B cell (primary cell): ENCODE measurements around the gene STK17B. TPM values are rescaled to one million over a fixed set of nuclear protein-coding genes. Genes with fewer than 3 reads are reported as not detected.
A peak's percentile ranks its signal among the peaks of the same experiment; 100 is the strongest.

Experiments used
- ATAC-seq: fragments of 200-7000 bp; cut with Tn5 transposase; one replicate; pipeline ENCODE4 v1.10.0; 2021; ENCODE audit warnings: low read depth, mild to moderate bottlenecking, moderate number of reproducible peaks, moderate library complexity
- CTCF ChIA-PET: fragments of 350-600 bp; sonication (Branson Sonifier 250); formaldehyde crosslinking; loops from one replicate; lab custom pipeline; 2021; ENCODE audit warnings: antibody characterized with exemption, inconsistent platforms; lab: Charles Lee
- POLR2A ChIA-PET: fragments of 350-600 bp; sonication (Branson Sonifier 250); formaldehyde crosslinking; loops from one replicate; lab custom pipeline; 2021; ENCODE audit warnings: antibody characterized with exemption; lab: Charles Lee
- DNase-seq: peaks from one replicate; pipeline ENCODE4 v3.0.0; 2013
- H2AFZ ChIP-seq: 2 replicates; pipeline ENCODE4 v1.6.1; 2012; ENCODE audit warnings: mild to moderate bottlenecking, low read depth, low read length; ENCODE audit not compliant: insufficient read depth, poor library complexity, severe bottlenecking
- H3K27ac ChIP-seq, 2 donors: 1 replicate in 1 of 2; 2 replicates in 1 of 2; pipeline ENCODE4 v1.5.1; 2012 to 2013; ENCODE audit warnings: low read length in 2 of 2, mild to moderate bottlenecking in 2 of 2, moderate library complexity in 1 of 2
- H3K27me3 ChIP-seq, 4 experiments: fragments of 200-600 bp in 1 of 4; sonication (generic) in 1 of 4; replicated peaks in 1 of 4; 1 replicate in 2 of 4; 2 replicates in 2 of 4; pipeline versions ENCODE4 v1.6.1 to v1.7.0; 2013 to 2016; ENCODE audit warnings: low read length in 3 of 4, mild to moderate bottlenecking in 2 of 4, mixed read lengths in 1 of 4, moderate library complexity in 1 of 4; ENCODE audit not compliant: insufficient read depth in 4 of 4, control insufficient read depth in 3 of 4; ENCODE audit errors: control extremely low read depth in 1 of 4
- H3K36me3 ChIP-seq, 2 experiments: replicated peaks in 1 of 2; 1 replicate in 1 of 2; 2 replicates in 1 of 2; pipeline versions ENCODE4 v1.6.1 to v1.7.1; 2013; ENCODE audit warnings: low read length in 1 of 2; ENCODE audit not compliant: insufficient read depth in 2 of 2, control insufficient read depth in 1 of 2; ENCODE audit errors: control extremely low read depth in 1 of 2, extremely low read depth in 1 of 2
- H3K4me1 ChIP-seq, 2 donors: fragments of 200-600 bp in 1 of 2; sonication (generic) in 1 of 2; 1 replicate in 1 of 2; 2 replicates in 1 of 2; pipeline versions ENCODE4 v1.5.1 to v1.6.1; 2013 to 2017; ENCODE audit warnings: low read length in 2 of 2; ENCODE audit not compliant: control insufficient read depth in 2 of 2, insufficient read depth in 2 of 2
- H3K4me2 ChIP-seq: replicated peaks from 2 replicates; pipeline ENCODE3; 2012; ENCODE audit warnings: mild to moderate bottlenecking, low read depth, low read length; ENCODE audit not compliant: poor library complexity, severe bottlenecking
- H3K4me3 ChIP-seq, 5 experiments: fragments of 200-600 bp in 1 of 5; sonication (generic) in 1 of 5; 1 replicate in 3 of 5; 2 replicates in 2 of 5; pipeline versions ENCODE4 v1.5.1 to v1.7.0; 2011 to 2016; ENCODE audit warnings: low read length in 4 of 5, mild to moderate bottlenecking in 4 of 5, low read depth in 2 of 5, control low read depth in 1 of 5, moderate library complexity in 1 of 5; ENCODE audit not compliant: insufficient read depth in 1 of 5; ENCODE audit errors: control extremely low read depth in 1 of 5, extremely low read depth in 1 of 5
- H3K79me2 ChIP-seq: fragments of 200-600 bp; sonication (generic); one replicate; pipeline ENCODE4 v1.6.0; 2016; ENCODE audit warnings: low read length; ENCODE audit not compliant: control insufficient read depth, insufficient read depth
- H3K9ac ChIP-seq: fragments of 200-600 bp; sonication (generic); 2 replicates; pipeline ENCODE4 v1.6.1; 2017; ENCODE audit warnings: mild to moderate bottlenecking, low read length, moderate library complexity
- H3K9me3 ChIP-seq, 3 donors: one replicate each; pipeline versions ENCODE4 v1.6.1 to v1.7.1; 2013; ENCODE audit warnings: low read length in 2 of 3; ENCODE audit not compliant: control insufficient read depth in 2 of 3, insufficient read depth in 1 of 3; ENCODE audit errors: control extremely low read depth in 1 of 3
- H4K20me1 ChIP-seq: 2 replicates; pipeline ENCODE4 v1.6.0; 2012; ENCODE audit warnings: mild to moderate bottlenecking, low read length; ENCODE audit not compliant: insufficient read depth, control insufficient read depth, poor library complexity, severe bottlenecking
- H3K27ac Mint-ChIP-seq: one replicate; pipeline ENCODE4 v1.8.0; 2021; ENCODE audit warnings: mixed read lengths
- H3K27me3 Mint-ChIP-seq: one replicate; pipeline ENCODE4 v1.8.0; 2021; ENCODE audit warnings: mixed read lengths
- H3K4me1 Mint-ChIP-seq: one replicate; pipeline ENCODE4 v1.8.0; 2021; ENCODE audit warnings: mixed read lengths
- H3K4me3 Mint-ChIP-seq: one replicate; pipeline ENCODE4 v1.8.0; 2021; ENCODE audit warnings: mixed read lengths
- H3K9me3 Mint-ChIP-seq: one replicate; pipeline ENCODE4 v1.8.0; 2022; ENCODE audit warnings: mixed read lengths; ENCODE audit not compliant: insufficient read depth
- CTCF ChIP-seq: fragments of 200-600 bp; IDR thresholded peaks from one replicate; pipeline ENCODE4 v1.8.0; 2022; ENCODE audit warnings: antibody characterized with exemption, mild to moderate bottlenecking
- EZH2 ChIP-seq: IDR thresholded peaks from 2 replicates; pipeline ENCODE4 v1.6.1; 2012; ENCODE audit warnings: borderline replicate concordance, low read depth, mild to moderate bottlenecking, moderate library complexity, low read length; ENCODE audit not compliant: insufficient read depth, poor library complexity, severe bottlenecking
- WGBS: methylation state at CpG from one replicate; pipeline ENCODE4 v1.1.5; 2013; ENCODE audit warnings: missing lambda C conversion rate; ENCODE audit not compliant: insufficient coverage; 5-methylcytosine and 5-hydroxymethylcytosine counted together
- intact Hi-C: fragments of 100-400 bp; cut with micrococcal nuclease; formaldehyde crosslinking; loops from one replicate; pipeline ENCODE4 v1.10.0; 2022
- polyA plus RNA-seq: library from polyadenylated mRNA; depleted of rRNA; stranded (reverse); fragments of >200 nt; gene quantifications from 2 replicates; pipeline ENCODE4 v1.2.3, GENCODE V29; 2012
- total RNA-seq, 2 donors: library from RNA; stranded (reverse); fragments of 120-200 nt in 1 of 2; gene quantifications; 1 replicate in 1 of 2; 2 replicates in 1 of 2; pipeline versions ENCODE4 v1.2.3 to v1.2.4, GENCODE V29; 2013 to 2022

The STK17B gene
- total and polyA plus RNA-seq, 2 donors (not counting 1 experiment from before 2014, with no cell fraction given) = 120 to 249 TPM

- Histone ChIP-seq H4K20me1 (no peaks in the 10 kb centered on the region), H3K4me3 (no peak overlapping the region), H3K36me3 (no peaks in the 10 kb centered on the region), H3K27me3 (no peaks in the 10 kb centered on the region), H3K79me2 (peaks cover 5% of the 10 kb centered on the region), H3K4me1 (peaks cover 19 to 27% of the 10 kb centered on the region in 2 donors), H3K9me3 (no peaks in the 10 kb centered on the region), H3K27ac (no peak overlapping the region), H2AFZ (no peak overlapping the region), H3K9ac (no peak overlapping the region), H3K4me2 (no peak overlapping the region)
- intact Hi-C loops = no loop called here
- Mint-ChIP-seq H3K27me3 (no peaks in the 10 kb centered on the region), H3K27ac (no peak overlapping the region), H3K4me3 (no peak overlapping the region), H3K4me1 (peaks cover 49% of the 10 kb centered on the region), H3K9me3 (no peaks in the 10 kb centered on the region)
- ChIA-PET POLR2A (no interaction called here), CTCF (interaction anchor here (0.5 kb wide), 1 partner anchor 189 kb away, joined by 3 read pairs; no protein-coding TSS in a partner anchor)
- ATAC-seq (no peak), DNase-seq (no peak)
- TF ChIP-seq EZH2 = no peak
- no peak for TF ChIP-seq CTCF
- no CpG with 5 or more reads among the region's 1 CpG for WGBS
These were observed 62.8 kb downstream of the STK17B start for GRCh38 chr2:196108604-196109003.

- no peaks in the 10 kb centered on the region for H3K27me3 ChIP-seq
- TF ChIP-seq EZH2 = no peak
- TF ChIP-seq CTCF = no peak
- peaks cover 40 to 48% of the 10 kb centered on the region in 2 donors for H3K4me1 ChIP-seq
- peak overlapping the region in 1 of 5 experiments; percentile 18 for H3K4me3 ChIP-seq
- H3K79me2 ChIP-seq = peaks cover 9% of the 10 kb centered on the region
- peak overlapping the region; percentile 31 for H3K9ac ChIP-seq
- peak overlapping the region; percentile 21 to 47 for H3K27ac ChIP-seq
- intact Hi-C loops = no loop called here
- Mint-ChIP-seq H3K27me3 (no peaks in the 10 kb centered on the region), H3K9me3 (no peaks in the 10 kb centered on the region), H3K4me3 (peak overlapping the region; percentile 7), H3K4me1 (peaks cover 67% of the 10 kb centered on the region), H3K27ac (peak overlapping the region; percentile 18)
- peak overlapping the region; percentile 50 for H3K4me2 ChIP-seq
- ATAC-seq = no peak
- no CpG with 5 or more reads among the region's 5 CpGs for WGBS
- ChIA-PET POLR2A (no interaction called here), CTCF (interaction anchor here (0.9 kb wide), 1 partner anchor 173 kb away, joined by 3 read pairs; no protein-coding TSS in a partner anchor)
- peak; percentile 47 for DNase-seq
- H3K36me3 ChIP-seq = no peaks in the 10 kb centered on the region
- no peaks in the 10 kb centered on the region for H3K9me3 ChIP-seq
- H2AFZ ChIP-seq = peak overlapping the region; percentile 17
- H4K20me1 ChIP-seq = no peaks in the 10 kb centered on the region
These were observed 65.4 kb downstream of the STK17B start for GRCh38 chr2:196105951-196106350.
